A673 (cell line): Measurements from ENCODE around the gene APOO.

Source experiments
- EZH2 ChIP-seq: fragments of 200-600 bp; sonication (generic); IDR thresholded peaks from 2 replicates; pipeline ENCODE4 v1.6.1; 2017; ENCODE audit warnings: borderline replicate concordance, low read depth, mild to moderate bottlenecking, mixed read lengths, antibody characterized with exemption, low read length; ENCODE audit not compliant: poor library complexity, severe bottlenecking
- TF ChIP-seq, protein P1 (sequence below): fragments of 300-800, 200-600 bp; sonication (generic); conservative IDR thresholded peaks from 2 replicates; pipeline ENCODE4 v1.5.1; 2017; ENCODE audit warnings: low read depth, mild to moderate bottlenecking, antibody characterized with exemption, low read length, moderate library complexity, mixed read lengths

DNA sequence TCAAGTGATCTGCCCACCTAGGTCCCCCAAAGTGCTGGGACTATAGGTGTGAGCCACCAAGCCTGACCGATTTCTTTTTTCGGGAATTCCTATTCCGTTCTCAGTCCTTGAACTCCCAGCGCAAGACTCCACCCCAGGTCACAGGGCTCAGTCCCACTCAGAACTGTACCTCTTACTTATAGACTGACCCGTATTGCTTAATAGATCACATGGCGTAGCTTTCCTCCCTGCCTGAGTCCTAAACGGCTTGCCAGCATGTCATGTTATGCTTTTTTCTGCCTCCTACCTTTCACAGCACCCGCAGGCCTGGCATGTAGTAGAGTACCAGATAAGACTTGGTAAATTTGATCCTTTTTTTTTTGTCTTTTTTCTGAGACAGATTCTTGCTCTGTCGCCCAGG is 102.3 kb downstream of the APOO start:
- TF ChIP-seq EZH2 = no peak
- TF ChIP-seq, protein P1, sequence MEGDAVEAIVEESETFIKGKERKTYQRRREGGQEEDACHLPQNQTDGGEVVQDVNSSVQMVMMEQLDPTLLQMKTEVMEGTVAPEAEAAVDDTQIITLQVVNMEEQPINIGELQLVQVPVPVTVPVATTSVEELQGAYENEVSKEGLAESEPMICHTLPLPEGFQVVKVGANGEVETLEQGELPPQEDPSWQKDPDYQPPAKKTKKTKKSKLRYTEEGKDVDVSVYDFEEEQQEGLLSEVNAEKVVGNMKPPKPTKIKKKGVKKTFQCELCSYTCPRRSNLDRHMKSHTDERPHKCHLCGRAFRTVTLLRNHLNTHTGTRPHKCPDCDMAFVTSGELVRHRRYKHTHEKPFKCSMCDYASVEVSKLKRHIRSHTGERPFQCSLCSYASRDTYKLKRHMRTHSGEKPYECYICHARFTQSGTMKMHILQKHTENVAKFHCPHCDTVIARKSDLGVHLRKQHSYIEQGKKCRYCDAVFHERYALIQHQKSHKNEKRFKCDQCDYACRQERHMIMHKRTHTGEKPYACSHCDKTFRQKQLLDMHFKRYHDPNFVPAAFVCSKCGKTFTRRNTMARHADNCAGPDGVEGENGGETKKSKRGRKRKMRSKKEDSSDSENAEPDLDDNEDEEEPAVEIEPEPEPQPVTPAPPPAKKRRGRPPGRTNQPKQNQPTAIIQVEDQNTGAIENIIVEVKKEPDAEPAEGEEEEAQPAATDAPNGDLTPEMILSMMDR = no peak
